ENCODE measurements around the gene SPCS2.
"Not testable (repeated sequence)": the region's sequence is repeated elsewhere in the genome, so short reads cannot be mapped to it uniquely, and the experiment has no call there.

SPCS2 gene

DNA sequence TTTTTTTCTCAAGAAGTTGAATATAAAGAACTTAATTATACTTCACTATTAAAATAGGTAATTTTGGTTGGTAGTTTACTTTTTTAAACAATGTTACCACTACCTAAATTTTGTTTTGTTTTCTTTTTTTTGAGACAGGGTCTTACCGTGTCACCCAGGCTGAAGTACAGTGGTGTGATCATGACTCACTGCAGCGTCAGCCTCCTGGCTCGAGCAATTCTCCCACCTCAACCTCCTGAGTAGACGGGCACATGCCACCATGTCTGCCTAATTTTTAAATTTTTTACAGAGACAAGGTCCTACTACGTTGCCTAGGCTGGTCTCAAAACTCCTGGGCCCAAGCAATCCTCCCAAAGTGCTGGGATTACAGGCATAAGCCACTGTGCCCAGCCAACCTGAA lies 17.6 kb downstream of the SPCS2 start:
- Mint-ChIP-seq H3K4me3 (no peak overlapping the region), H3K36me3 (peaks cover 8% of the 10 kb centered on the region), H3K9me3 (ENCODE audit: low read depth) (no peaks in the 10 kb centered on the region), H3K27me3 (no peaks in the 10 kb centered on the region), H3K4me1 (ENCODE audit: low read depth) (peaks cover 17% of the 10 kb centered on the region), H3K27ac (no peak overlapping the region)

DNA sequence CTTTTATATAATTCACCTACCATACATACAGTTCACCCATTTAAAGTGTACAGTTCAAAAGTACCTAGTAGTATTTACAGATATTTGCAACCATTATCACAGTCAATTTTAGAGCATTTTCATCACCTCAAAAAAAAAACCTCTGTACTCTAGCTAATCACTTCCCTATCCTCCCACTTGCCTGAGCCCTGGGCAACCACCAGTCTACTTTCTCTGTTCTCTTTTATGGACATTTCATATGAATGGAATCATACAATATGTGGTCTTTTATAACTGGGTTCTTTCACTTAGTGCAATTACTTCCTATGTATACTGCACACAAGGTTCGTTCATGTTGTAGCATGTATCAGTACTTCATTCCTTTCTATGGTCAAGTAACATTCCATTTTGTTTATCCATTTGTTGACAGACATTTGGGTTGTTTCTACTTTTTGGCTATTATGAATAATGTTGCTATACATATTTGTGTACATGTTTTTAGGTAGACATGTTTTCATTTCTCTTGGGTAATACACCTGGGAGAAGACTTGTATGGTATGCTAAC lies 21.9 kb downstream of the SPCS2 start:
- no peaks in the 10 kb centered on the region for H3K4me1 Mint-ChIP-seq (ENCODE audit: low read depth)
- H3K27ac Mint-ChIP-seq, result no peak overlapping the region
- no peaks in the 10 kb centered on the region for H3K27me3 Mint-ChIP-seq
- H3K36me3 Mint-ChIP-seq, result peaks cover 16% of the 10 kb centered on the region
- H3K4me3 Mint-ChIP-seq, result no peak overlapping the region
- no peaks in the 10 kb centered on the region for H3K9me3 Mint-ChIP-seq (ENCODE audit: low read depth)

DNA sequence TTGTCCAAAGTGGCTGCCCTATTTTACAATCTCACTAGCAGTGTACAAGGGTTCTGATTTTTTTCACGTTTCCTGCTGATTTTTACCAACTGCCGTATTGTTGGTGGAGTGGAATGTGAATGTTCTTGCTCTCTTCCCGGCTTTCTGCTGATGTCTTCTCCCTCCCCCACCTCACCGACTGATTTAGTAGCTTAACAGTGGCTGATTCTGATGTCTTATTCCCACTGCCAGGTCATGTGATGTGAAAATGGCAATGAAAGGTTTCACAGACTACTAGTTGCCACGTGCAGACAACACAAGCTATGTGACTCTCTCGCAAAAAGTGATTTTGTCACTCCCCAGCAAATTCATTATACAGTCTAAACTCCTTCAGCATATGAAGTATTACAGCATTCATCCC lies 22.4 kb downstream of the SPCS2 start:
- no peaks in the 10 kb centered on the region for H3K9me3 Mint-ChIP-seq (ENCODE audit: low read depth)
- peaks cover 16% of the 10 kb centered on the region for H3K36me3 Mint-ChIP-seq
- no peak overlapping the region for H3K4me3 Mint-ChIP-seq
- H3K27ac Mint-ChIP-seq, result no peak overlapping the region
- no peaks in the 10 kb centered on the region for H3K4me1 Mint-ChIP-seq (ENCODE audit: low read depth)
- no peaks in the 10 kb centered on the region for H3K27me3 Mint-ChIP-seq

- H3K4me1 Mint-ChIP-seq (ENCODE audit: low read depth), result no peaks in the 10 kb centered on the region
- no peaks in the 10 kb centered on the region for H3K27me3 Mint-ChIP-seq
- H3K4me3 Mint-ChIP-seq, result no peak overlapping the region
- no peak overlapping the region for H3K27ac Mint-ChIP-seq
- H3K36me3 Mint-ChIP-seq, result peaks cover 20% of the 10 kb centered on the region
- no peaks in the 10 kb centered on the region for H3K9me3 Mint-ChIP-seq (ENCODE audit: low read depth)
These were observed 29.0 kb downstream of the SPCS2 start for GRCh38 chr11:74978041-74978440.

DNA sequence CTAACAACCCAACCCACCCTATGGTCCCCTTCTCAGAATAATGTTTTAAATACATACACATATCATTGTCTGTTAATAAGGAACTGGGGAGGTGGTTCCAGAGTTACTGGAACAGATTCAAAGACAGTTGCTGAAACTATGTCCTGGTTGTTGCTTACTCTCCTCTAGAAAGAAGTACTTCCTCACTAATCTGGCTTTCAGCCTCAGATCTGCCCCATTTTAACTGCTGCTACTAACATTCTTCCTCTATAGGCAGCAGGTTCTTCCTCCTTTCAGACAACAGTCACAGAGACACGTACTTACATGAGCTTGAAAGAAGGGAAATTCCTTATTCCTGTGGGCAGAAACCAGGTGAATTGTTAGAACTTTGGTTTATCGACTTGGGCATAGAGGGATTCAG lies 31.6 kb downstream of the SPCS2 start:
- no peak overlapping the region for H3K27ac Mint-ChIP-seq
- H3K9me3 Mint-ChIP-seq (ENCODE audit: low read depth), result no peaks in the 10 kb centered on the region
- H3K36me3 Mint-ChIP-seq, result peaks cover 10% of the 10 kb centered on the region
- no peaks in the 10 kb centered on the region for H3K27me3 Mint-ChIP-seq
- no peak overlapping the region for H3K4me3 Mint-ChIP-seq
- no peaks in the 10 kb centered on the region for H3K4me1 Mint-ChIP-seq (ENCODE audit: low read depth)

DNA sequence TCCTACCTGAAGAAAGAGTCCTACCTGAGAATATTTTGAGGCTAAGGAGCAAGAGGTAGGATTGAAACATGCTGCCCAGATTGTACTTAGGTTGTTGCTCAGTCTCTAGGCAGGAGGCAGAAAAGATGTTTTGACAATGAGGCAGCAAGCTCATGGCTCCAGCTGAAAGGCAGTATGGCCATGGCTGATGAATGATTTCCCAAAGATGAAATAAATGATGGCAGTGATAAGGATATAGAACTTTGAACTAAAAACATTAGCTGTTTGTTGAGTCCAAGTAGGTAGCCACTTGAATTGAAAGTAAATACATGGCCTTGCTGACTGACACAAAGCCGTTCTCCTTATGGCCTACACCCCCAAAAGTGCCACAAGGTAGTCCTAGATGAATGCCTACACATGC lies 32.8 kb downstream of the SPCS2 start:
- Mint-ChIP-seq H3K4me3 (no peak overlapping the region), H3K9me3 (ENCODE audit: low read depth) (no peaks in the 10 kb centered on the region), H3K27ac (no peak overlapping the region), H3K4me1 (ENCODE audit: low read depth) (no peaks in the 10 kb centered on the region), H3K27me3 (no peaks in the 10 kb centered on the region), H3K36me3 (peaks cover 10% of the 10 kb centered on the region)

DNA sequence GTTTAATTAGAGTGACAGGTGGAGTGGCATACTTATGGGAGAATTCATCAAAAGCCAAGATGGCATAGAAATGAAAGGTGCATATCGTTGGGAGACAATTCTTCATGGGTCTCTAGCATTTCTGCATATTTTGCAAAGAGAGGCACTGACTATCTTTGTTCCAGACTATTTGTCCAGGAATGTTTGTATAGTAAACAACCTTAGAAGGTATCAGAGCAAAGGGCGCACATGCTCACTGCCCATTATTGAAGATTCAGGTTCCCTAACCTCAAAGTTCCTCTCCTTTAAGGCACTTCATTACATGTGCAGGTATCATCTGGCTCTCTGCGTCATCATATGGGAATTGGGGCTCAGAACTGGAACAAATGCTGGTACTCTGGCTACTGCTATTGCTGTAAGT lies 35.0 kb downstream of the SPCS2 start:
- Mint-ChIP-seq H3K4me3 (no peak overlapping the region), H3K9me3 (ENCODE audit: low read depth) (no peaks in the 10 kb centered on the region), H3K27me3 (no peaks in the 10 kb centered on the region), H3K36me3 (peaks cover 8% of the 10 kb centered on the region), H3K4me1 (ENCODE audit: low read depth) (no peaks in the 10 kb centered on the region), H3K27ac (no peak overlapping the region)

- H3K27me3 Mint-ChIP-seq, result no peaks in the 10 kb centered on the region
- no peaks in the 10 kb centered on the region for H3K9me3 Mint-ChIP-seq (ENCODE audit: low read depth)
- peaks cover 8% of the 10 kb centered on the region for H3K36me3 Mint-ChIP-seq
- H3K4me1 Mint-ChIP-seq (ENCODE audit: low read depth), result peaks cover 5% of the 10 kb centered on the region
- no peak overlapping the region for H3K27ac Mint-ChIP-seq
- no peak overlapping the region for H3K4me3 Mint-ChIP-seq
These were observed 35.7 kb downstream of the SPCS2 start for GRCh38 chr11:74984730-74985129.

DNA sequence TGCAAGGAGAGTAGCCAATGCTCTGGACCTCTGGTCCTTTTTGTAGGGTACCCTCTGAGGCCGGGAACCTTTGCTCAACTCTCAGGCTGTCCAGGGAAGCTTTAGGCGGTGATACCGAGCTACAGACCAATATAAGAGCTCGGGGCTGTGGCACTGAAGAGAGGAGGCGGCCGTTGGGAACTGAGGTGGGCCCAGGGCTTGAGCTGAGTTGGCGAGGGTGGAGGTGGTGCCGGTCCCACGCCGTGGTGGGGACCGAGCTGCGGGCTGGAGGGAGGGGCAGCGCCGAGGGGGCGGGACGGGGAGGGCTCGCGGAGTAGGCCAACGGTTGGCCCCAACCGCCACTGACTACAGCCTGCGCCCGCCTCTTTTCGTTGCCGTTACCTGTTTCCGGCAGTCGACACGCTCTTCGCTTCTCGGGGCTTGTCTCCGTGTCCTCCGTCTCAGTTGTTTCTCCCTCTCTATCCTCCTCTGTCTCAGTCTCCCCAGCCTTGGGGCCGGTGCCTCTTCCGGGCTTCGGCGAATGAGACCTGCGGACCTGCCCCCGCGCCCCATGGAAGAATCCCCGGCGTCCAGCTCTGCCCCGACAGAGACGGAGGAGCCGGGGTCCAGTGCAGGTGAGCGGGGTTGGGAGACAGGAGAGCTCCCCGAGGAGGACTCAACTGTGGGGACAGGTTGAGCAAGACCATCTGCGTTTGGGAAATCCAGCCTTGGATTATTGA lies 39.6 kb downstream of the SPCS2 start, which contains the start of gene NEU3:
TSS of gene NEU3 (plus strand) at position 393 of the 719 bp plus-strand sequence. CDS start at position 521, 128 bp downstream.
- Mint-ChIP-seq H3K4me1 (ENCODE audit: low read depth) (peaks cover 28% of the 10 kb centered on the region), H3K36me3 (no peaks in the 10 kb centered on the region), H3K27ac (peak within 1 kb of the TSS; percentile 80), H3K9me3 (ENCODE audit: low read depth) (no peaks in the 10 kb centered on the region), H3K27me3 (no peaks in the 10 kb centered on the region), H3K4me3 (peak within 1 kb of the TSS; percentile 93)

DNA sequence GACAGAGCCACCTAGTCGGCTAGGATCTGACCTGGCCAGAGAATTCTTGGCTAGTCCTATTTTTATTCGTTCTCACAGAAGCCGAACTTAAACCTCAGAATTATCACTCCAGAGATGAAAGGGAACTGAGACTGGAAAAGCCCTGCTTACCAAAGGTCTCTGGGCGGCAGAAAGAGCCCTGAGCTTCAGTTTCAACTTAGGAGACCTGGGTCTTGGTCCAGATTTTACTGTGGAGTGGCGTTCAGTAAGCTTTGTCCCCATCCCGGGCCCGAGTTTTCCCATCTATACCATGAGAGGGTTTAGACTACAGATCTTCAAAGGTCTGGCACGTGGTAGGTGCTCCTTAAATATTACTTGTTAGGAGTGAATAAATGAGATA lies 40.2 kb downstream of the SPCS2 start:
- Mint-ChIP-seq H3K36me3 (no peaks in the 10 kb centered on the region), H3K27me3 (no peaks in the 10 kb centered on the region), H3K27ac (peak overlapping the region; percentile 77), H3K4me3 (peak overlapping the region; percentile 93), H3K9me3 (ENCODE audit: low read depth) (no peaks in the 10 kb centered on the region), H3K4me1 (ENCODE audit: low read depth) (peaks cover 28% of the 10 kb centered on the region)

DNA sequence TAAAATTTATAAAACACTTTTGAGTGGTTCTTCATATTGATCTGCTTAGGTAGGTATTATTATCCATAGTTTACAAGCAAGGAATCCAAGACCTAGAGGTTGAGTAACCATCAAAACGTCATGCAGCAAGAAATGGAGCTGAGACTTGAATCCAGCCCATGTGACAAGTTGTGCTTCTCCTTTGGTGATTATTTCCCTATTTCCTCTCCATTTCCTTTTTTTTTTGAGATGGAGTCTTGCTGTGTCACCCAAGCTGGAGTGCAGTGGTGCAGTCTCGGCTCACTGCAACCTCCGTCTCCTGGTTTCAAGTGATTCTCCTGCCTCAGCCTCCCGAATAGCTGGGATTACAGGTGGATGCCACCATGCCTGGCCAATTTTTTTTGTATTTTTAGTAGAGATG lies 41.1 kb downstream of the SPCS2 start:
- Mint-ChIP-seq H3K4me1 (ENCODE audit: low read depth) (peaks cover 28% of the 10 kb centered on the region), H3K27ac (peak overlapping the region; percentile 13), H3K4me3 (peak overlapping the region; percentile 93)
- not testable (repeated sequence) for H3K27me3 Mint-ChIP-seq; H3K36me3 Mint-ChIP-seq; H3K9me3 Mint-ChIP-seq (ENCODE audit: low read depth)

- Mint-ChIP-seq H3K9me3 (ENCODE audit: low read depth) (no peaks in the 10 kb centered on the region), H3K27ac (peak overlapping the region; percentile 13), H3K4me3 (peak overlapping the region; percentile 93), H3K4me1 (ENCODE audit: low read depth) (peaks cover 28% of the 10 kb centered on the region), H3K27me3 (no peaks in the 10 kb centered on the region), H3K36me3 (peaks cover 2% of the 10 kb centered on the region)
These were observed 41.9 kb downstream of the SPCS2 start for GRCh38 chr11:74990941-74991340.

GRCh38 chr11:74992852-74993251 lies 43.8 kb downstream of the SPCS2 start:
- Mint-ChIP-seq H3K27me3 (no peaks in the 10 kb centered on the region), H3K27ac (no peak overlapping the region), H3K9me3 (ENCODE audit: low read depth) (no peaks in the 10 kb centered on the region)

DNA sequence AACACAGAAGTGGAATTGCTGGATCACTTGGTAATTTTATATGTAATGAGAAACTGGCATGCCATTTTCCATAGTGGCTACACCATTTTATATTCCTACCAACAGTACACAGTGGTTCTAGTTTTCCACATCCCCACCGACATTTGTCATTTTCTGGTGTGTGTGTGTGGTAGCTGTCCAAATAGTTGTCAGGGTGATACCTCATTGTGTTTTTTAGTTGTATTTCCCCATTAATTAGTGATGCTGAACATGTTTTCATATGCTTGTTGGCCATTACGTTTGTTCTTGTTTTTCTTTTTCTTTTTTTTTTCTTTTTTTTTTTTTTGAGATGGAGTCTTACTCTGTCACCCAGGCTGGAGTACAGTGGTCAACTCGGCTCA lies 51.9 kb downstream of the SPCS2 start:
- Mint-ChIP-seq H3K9me3 (ENCODE audit: low read depth) (no peaks in the 10 kb centered on the region), H3K27me3 (no peaks in the 10 kb centered on the region), H3K36me3 (peaks cover 13% of the 10 kb centered on the region), H3K4me1 (ENCODE audit: low read depth) (no peaks in the 10 kb centered on the region), H3K27ac (no peak overlapping the region), H3K4me3 (no peak overlapping the region)

More at GRCh38 chr11:74992852-74993251, 43.8 kb downstream of the SPCS2 start:
- peaks cover 28% of the 10 kb centered on the region for H3K4me1 Mint-ChIP-seq (ENCODE audit: low read depth)
- H3K4me3 Mint-ChIP-seq, result no peak overlapping the region
- H3K36me3 Mint-ChIP-seq, result peaks cover 2% of the 10 kb centered on the region

DNA sequence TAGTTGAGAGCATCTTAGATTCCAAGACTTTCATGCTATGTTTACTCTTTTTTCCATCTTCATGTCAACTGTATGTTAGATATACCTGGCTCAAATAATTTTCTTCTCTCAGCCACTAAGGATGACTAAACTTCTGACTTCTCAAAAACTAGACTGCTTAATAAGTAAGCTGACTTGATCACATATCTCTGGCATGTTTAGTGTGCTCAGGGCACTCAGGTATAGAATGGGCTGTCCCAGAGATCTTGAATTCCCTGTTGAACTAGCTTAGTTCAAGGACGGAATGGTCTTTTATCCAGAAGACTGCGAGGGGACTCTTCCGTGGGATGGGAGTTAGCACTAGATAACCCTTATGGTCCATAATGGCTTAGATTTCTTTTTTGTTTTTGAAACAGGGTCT lies 52.6 kb downstream of the SPCS2 start:
- Mint-ChIP-seq H3K27ac (no peak overlapping the region), H3K9me3 (ENCODE audit: low read depth) (no peaks in the 10 kb centered on the region), H3K27me3 (no peaks in the 10 kb centered on the region), H3K36me3 (peaks cover 17% of the 10 kb centered on the region), H3K4me1 (ENCODE audit: low read depth) (no peaks in the 10 kb centered on the region), H3K4me3 (no peak overlapping the region)

DNA sequence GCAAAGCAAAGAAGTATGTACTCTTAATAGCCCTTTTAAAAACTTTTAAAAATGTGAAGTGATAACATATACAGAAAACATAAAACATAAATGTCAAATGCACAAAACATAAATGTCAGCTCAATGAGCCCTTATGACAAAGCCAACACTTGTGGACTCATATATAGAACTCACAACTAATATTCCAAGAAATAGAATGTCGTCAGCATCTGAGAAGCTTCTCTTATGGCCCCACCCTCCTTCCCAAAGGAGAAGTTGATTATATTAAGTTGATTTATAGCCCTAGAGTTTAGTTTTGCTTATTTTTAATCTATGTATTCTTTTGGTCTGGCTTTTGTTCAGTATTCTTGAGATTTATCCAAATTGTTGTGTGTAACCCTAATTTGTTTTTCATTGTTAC lies 53.5 kb downstream of the SPCS2 start:
- H3K27ac Mint-ChIP-seq, result no peak overlapping the region
- H3K36me3 Mint-ChIP-seq, result peaks cover 22% of the 10 kb centered on the region
- H3K4me3 Mint-ChIP-seq, result no peak overlapping the region
- no peaks in the 10 kb centered on the region for H3K9me3 Mint-ChIP-seq (ENCODE audit: low read depth)
- no peaks in the 10 kb centered on the region for H3K27me3 Mint-ChIP-seq
- H3K4me1 Mint-ChIP-seq (ENCODE audit: low read depth), result no peaks in the 10 kb centered on the region
